Measurements from ENCODE around the gene PNLIPRP2. TPM values are rescaled to one million over a fixed set of nuclear protein-coding genes. Genes with fewer than 3 reads are reported as not detected.
A peak's percentile ranks its signal among the peaks of the same experiment; 100 is the strongest.

The PNLIPRP2 gene
- total and polyA plus RNA-seq, 2 of the 8 experiments (the other 6 are each of a cell fraction or from before 2014, with no cell fraction given) = 0.11 TPM; not detected in 1

DNA sequence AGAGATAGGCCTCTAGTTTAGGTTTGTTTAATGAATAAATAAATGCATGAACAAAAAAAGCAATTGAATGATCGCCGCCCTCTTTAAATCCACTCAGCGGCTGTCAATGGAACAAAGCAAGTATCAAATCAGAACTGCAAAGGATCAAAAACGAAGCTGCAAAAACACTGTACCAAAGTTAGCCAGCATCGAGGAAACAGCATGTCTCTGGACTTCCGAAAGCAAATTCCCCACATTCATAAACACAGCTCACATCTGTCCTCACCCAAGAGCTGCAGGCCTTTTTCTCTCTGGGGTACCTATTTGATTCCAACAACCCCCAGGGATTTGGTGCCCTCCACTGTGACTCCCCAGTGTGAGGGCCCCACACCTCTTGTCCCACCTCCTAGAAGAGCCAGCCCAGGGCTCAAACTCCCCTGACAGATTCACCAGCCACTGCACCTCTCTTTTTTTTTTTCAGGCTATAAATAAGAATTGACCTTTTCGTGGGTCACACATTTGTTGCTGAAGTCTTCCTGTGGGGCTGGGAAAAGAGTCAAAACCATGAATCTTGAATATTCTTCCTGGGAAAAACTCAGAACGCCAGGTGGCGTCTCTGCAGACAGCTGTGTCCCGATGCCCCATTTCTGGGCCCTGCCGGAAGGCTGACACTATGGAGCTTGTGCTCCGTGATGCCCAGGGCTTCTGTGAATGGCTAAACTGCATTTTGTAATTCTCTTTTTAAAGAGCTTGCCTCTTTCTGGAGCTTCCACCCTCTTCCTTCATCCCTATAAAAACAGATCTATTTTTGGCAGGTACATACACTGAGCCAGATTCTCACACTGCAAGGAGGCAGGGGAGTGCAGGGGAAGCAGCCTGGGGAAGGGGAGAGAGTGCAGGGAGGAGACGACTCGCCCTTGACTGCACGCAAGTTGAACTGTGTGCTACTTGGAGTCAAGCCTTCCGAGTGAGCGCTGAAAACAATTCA lies 69.9 kb downstream of the PNLIPRP2 start (continued):
- TF ChIP-seq ASH2L (IDR thresholded peaks at IDR 0.05; ENCODE audit: low read length) (peak; percentile 54), TCF12 (IDR thresholded peaks at IDR 0.05; ENCODE audit: low read depth, low read length) (no peak), RAD21 (IDR thresholded peaks at IDR 0.05 in 1 of 2, conservative IDR thresholded peaks at IDR 0.05 in 1 of 2; ENCODE audit: low read depth in 2 of 2, low read length in 2 of 2) (peak; percentile 49 to 60), CEBPB (IDR thresholded peaks at IDR 0.05; ENCODE audit: low read depth, low read length) (no peak), CTCF (IDR thresholded peaks at IDR 0.05; ENCODE audit: control extremely low read depth in 1 of 3, insufficient read depth in 1 of 3, low read depth in 1 of 3, low read length in 3 of 3) (peak; percentile 45 to 62 (median 46)), CBX8 (IDR thresholded peaks at IDR 0.05; ENCODE audit: borderline replicate concordance, low read depth, low read length) (no peak), GTF2F1 (IDR thresholded peaks at IDR 0.05; ENCODE audit: borderline replicate concordance, low read depth, low read length) (no peak)
